Measurements from ENCODE around the gene TANC1. TPM values are rescaled to one million over a fixed set of nuclear protein-coding genes. Genes with fewer than 3 reads are reported as not detected.
A peak's percentile ranks its signal among the peaks of the same experiment; 100 is the strongest.

The TANC1 gene
- total and polyA plus RNA-seq, 2 of the 4 experiments (the other 2 are of a cell fraction), result 10.2 to 12.9 TPM

- Histone ChIP-seq H3K4me3 (ENCODE audit: insufficient read depth, low read depth, low read length) (no peak overlapping the region), H2AK5ac (ENCODE audit: low read depth, low read length) (0 out of 2 replicates have a peak overlapping the region, but pooled peaks have one; percentile 61), H3K9me3 (ENCODE audit: control insufficient read depth, insufficient read depth, low read length) (no peaks in the 10 kb centered on the region), H2BK5ac (ENCODE audit: low read depth, low read length, poor library complexity, severe bottlenecking) (no peak overlapping the region), H4K5ac (ENCODE audit: low read depth, low read length) (no peak overlapping the region), H3K79me1 (ENCODE audit: low read depth in 1 of 2, low read length in 2 of 2) (peaks cover 19 to 41% of the 10 kb centered on the region in 2 experiments), H3K18ac (ENCODE audit: low read depth, low read length) (no peak overlapping the region), H3K4ac (ENCODE audit: low read depth, low read length) (no peak overlapping the region), H2BK120ac (ENCODE audit: low read depth, low read length) (0 out of 2 replicates have a peak overlapping the region, but pooled peaks have one; percentile 7), H2BK20ac (ENCODE audit: low read depth, low read length) (no peak overlapping the region), H3K27ac (ENCODE audit: insufficient read depth, low read length) (no peak overlapping the region), H3K56ac (ENCODE audit: extremely low read depth, insufficient read depth, low read length) (no peak overlapping the region), H4K20me1 (ENCODE audit: insufficient read depth, low read length) (no peaks in the 10 kb centered on the region), H3K4me1 (ENCODE audit: control insufficient read depth, insufficient read depth, low read length) (peaks cover 11% of the 10 kb centered on the region), H3K9me1 (ENCODE audit: insufficient read depth, low read length) (peaks cover 10% of the 10 kb centered on the region), H4K8ac (ENCODE audit: low read depth in 2 of 2, low read length in 2 of 2) (no peak overlapping the region), H2AK9ac (replicated peaks; ENCODE audit: low read depth, low read length, poor library complexity) (no peak overlapping the region), H3K9ac (ENCODE audit: low read depth, low read length) (no peak overlapping the region), H2AFZ (replicated peaks; ENCODE audit: low read length, poor library complexity) (no peak overlapping the region), H4K91ac (ENCODE audit: insufficient read depth, low read depth, low read length) (no peak overlapping the region), H3K4me2 (ENCODE audit: low read depth, low read length) (no peak overlapping the region), H3K14ac (replicated peaks; ENCODE audit: low read depth, low read length) (no peak overlapping the region), H3K23ac (ENCODE audit: low read depth, low read length) (no peak overlapping the region), H3K27me3 (ENCODE audit: control insufficient read depth, insufficient read depth, low read length) (no peaks in the 10 kb centered on the region), H3K36me3 (ENCODE audit: control insufficient read depth, insufficient read depth, low read length) (peaks cover 1% of the 10 kb centered on the region; the same call in 1 of the 2 replicates), H2BK15ac (ENCODE audit: low read depth, low read length) (peak overlapping the region; percentile 25; the same call in 1 of the 3 replicates)
- dilution Hi-C loops (cut with HindIII; ENCODE audit: low sequenced_read_pairs, unreplicated experiment) (loop anchor here (25.0 kb wide), 1 partner anchor 205 kb away; no protein-coding TSS in a partner anchor), intact Hi-C loops (cut with micrococcal nuclease) (loop anchor here (1.0 kb wide), 4 partner anchors 149 to 363 kb away; partner anchors contain the start of gene TANC1), in situ Hi-C loops (cut with MboI; ENCODE audit: low sequenced_read_pairs) (no loop called here)
- no peak for DNase-seq
- ChIA-PET POLR2A (ENCODE audit: unreplicated experiment) (no interaction called here), CTCF (no interaction called here)
- TF ChIP-seq RFX5 (IDR thresholded peaks at IDR 0.05; ENCODE audit: low read depth, low read length), result no peak
- TF ChIP-seq MAFK (IDR thresholded peaks at IDR 0.05; ENCODE audit: low read depth, low read length), result peak; percentile 46
- TF ChIP-seq POLR2A (IDR thresholded peaks at IDR 0.05; ENCODE audit: low read depth, low read length), result no peak
- TF ChIP-seq FOS (IDR thresholded peaks at IDR 0.05; ENCODE audit: low read depth, low read length), result no peak
- TF ChIP-seq ELK1 (IDR thresholded peaks at IDR 0.05; ENCODE audit: borderline replicate concordance, low read depth, low read length), result no peak
- no peak for ATAC-seq (ENCODE audit: low read depth)
- no TSS peak for BruUV-seq (replicated peaks)
- WGBS, 2 experiments (ENCODE audit: extremely low coverage in 2 of 2, insufficient read length in 1 of 2), result 60% methylated on average over 1 of the region's 4 CpGs; no CpG with 5 or more reads in 1 of the 2 experiments
These were observed 149.2 kb downstream of the TANC1 start for GRCh38 chr2:159117658-159118057.

All from IMR-90 (cell line).